Fibroblast of skin of left biceps (primary cell): ENCODE measurements around the gene VSTM1.
A peak's percentile ranks its signal among the peaks of the same experiment; 100 is the strongest.
"Not testable (repeated sequence)": the region's sequence is repeated elsewhere in the genome, so short reads cannot be mapped to it uniquely, and the experiment has no call there.

Source experiments
- DNase-seq, 2 experiments: peaks; one replicate each; pipeline ENCODE4 v3.0.0-alpha.2; 2013; ENCODE audit warnings: low read depth in 2 of 2

VSTM1 gene

GRCh38 chr19:54063350-54064116 lies at the start of gene VSTM1:
Gene VSTM1 (minus strand): TSS chr19:54063897. CDS start chr19:54063777, 120 bp downstream.
- DNase-seq, result no peak

- DNase-seq, result no peak
Measured at GRCh38 chr19:54109651-54110050, 46.0 kb upstream of the VSTM1 start.

GRCh38 chr19:54108496-54108895 lies 44.8 kb upstream of the VSTM1 start:
- DNase-seq, result no peak

DNA sequence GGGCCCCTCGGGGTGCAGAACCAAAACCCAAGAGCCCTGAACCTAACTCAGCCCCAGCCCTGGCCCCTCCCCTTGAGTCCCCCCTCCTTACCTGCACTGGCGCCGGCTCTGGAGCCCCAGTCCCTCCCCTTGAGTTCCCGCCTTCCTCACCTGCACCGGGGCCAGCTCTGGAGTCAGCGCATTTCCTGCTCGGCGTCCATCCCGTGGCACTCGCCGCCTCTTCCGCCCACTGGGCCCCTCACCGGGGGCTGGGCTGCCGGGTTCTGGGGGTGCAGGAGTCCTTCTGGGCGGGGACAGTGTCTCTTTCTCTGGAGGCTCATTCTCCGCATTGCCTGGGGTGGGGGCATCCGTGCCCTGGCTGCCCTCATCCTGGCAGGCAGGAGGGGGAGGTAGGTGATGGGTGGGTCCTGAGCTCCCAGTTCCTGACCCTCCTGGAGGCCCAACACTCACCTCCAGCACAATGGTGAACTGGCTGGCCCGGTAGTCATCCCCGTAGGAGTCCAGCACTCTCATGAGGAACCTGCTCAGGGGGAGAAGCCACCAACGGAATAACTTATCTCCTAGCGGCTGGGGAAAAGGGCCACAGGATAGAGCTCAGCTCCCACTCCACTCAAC lies 44.3 kb upstream of the VSTM1 start:
- no peak for DNase-seq

- no peak for DNase-seq
Measured at GRCh38 chr19:54106716-54107115, 43.0 kb upstream of the VSTM1 start.

DNA sequence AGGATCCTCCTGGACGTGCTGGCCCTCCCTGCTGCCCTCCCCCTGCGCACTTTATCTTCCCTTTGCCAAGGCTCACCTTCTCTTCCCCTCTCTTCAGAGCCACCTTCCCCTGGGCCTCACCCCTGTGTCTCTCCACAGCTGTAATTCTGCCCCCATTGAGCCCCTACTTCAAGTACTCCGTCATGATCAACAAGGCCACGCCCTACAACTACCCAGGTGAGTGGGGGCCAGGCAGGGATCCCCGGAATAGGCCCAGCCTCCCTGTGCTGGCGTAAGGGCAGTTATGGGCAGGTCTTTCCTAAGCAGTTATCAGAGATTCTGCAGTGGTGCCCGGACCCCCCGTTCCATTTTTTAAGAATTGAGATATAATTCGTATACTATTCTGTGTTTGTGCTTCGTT lies 42.1 kb upstream of the VSTM1 start:
- DNase-seq, result no peak

GRCh38 chr19:54104998-54105715 lies 41.5 kb upstream of the VSTM1 start:
- no peak for DNase-seq

DNA sequence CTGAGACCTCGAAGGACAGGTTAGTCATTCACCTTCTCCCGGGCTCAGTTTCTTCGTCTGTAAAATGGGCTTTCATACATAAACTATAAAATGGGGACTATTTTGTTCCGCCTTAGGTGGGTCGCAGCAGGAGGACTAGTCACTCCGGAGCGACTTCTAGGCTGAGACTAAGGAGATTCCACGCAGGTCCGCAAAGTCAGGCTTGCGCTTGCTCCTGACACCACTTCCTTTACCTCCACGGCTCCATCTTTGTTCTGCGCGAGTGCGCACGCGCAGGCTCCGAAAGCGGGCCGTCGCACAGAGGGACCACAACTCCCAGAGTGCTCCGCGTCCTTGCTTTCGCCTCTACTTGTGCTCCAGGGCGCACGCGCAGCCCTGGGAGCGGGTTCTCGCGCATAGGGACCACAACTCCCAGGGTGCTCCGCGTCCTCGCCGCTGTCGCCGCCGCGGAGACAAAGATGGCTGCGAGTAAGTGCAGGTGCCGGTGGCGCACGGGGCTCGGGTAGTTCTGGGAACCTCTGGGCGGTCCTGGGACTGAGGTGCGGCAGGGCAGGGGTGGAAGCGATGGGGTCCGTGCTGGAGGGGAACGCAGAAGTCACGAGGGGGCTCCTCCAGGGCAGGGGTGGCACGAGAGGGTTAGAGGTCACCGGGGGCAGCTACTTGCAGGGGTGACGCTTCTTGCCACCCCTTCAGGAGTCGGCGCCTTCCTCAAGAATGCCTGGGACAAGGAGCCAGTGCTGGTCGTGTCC lies 38.9 kb upstream of the VSTM1 start, which contains the start of gene NDUFA3:
TSS of gene NDUFA3 (plus strand) at position 435 of the 749 bp plus-strand sequence. CDS start at position 459, 24 bp downstream.
- peak; percentile 95 to 97 for DNase-seq

- no peak for DNase-seq
Measured at GRCh38 chr19:54100561-54100960, 36.9 kb upstream of the VSTM1 start, which contains the start of gene OSCAR. Gene OSCAR (minus strand): TSS chr19:54100803. CDS start chr19:54100792, 11 bp downstream.

DNA sequence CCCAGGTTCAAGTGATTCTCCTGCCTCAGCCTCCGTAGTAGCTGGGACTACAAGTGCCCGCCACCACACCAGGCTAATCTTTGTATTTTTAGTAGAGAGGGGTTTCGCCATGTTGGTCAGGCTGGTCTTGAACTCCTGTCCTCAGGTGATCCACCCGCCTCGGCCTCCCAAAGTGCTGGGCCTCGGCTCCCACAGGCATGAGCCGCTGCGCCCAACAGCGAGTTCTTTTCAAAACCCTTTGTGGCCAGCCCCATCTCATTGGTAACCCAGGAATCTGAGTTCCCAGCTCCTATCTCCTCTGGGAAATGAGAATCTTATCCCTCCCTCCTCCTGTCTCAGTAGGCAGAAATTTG lies 36.2 kb upstream of the VSTM1 start:
- DNase-seq, result not testable (repeated sequence)

- no peak for DNase-seq
Measured at GRCh38 chr19:54099190-54099902, 35.6 kb upstream of the VSTM1 start.

- no peak for DNase-seq
Measured at GRCh38 chr19:54096617-54097106, 33.0 kb upstream of the VSTM1 start.

GRCh38 chr19:54095859-54096616 lies 32.3 kb upstream of the VSTM1 start:
- DNase-seq, result not testable (repeated sequence)

DNA sequence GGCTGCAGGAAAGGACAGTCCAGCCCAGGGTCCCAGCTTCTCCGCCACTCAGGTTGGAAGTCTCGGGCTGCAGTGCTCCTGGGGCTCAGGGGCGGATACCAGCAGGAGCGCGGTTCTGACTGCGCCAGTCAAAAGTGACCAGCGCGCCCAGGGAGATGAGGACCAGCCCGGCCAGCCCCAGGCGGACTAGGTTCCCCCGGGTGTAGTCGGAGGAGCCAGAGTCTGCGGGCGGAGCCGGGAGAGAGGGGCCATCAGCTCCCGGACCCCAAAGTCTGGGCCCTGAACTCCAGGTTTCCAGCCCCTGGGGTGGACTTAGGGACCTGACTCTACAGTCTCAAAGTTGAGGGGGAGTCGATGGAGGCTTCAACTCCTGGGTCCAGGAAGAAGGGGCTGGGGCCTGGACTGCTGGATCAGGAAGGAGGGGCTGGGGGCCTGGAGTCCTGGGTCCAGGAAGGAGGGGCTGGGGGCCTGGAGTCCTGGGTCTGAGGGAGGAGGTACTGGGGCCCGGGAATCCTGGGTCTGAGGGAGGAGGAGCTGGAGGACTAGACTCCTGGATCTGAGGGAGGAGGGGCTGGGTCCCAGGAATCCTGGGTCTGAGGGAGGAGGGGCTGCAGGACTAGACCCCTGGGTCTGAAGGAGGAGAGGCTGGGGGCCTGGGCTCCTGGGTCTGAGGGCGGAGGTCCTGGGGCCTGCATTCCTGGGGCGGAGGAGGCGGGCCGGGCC lies 31.6 kb upstream of the VSTM1 start:
- DNase-seq, result no peak

DNA sequence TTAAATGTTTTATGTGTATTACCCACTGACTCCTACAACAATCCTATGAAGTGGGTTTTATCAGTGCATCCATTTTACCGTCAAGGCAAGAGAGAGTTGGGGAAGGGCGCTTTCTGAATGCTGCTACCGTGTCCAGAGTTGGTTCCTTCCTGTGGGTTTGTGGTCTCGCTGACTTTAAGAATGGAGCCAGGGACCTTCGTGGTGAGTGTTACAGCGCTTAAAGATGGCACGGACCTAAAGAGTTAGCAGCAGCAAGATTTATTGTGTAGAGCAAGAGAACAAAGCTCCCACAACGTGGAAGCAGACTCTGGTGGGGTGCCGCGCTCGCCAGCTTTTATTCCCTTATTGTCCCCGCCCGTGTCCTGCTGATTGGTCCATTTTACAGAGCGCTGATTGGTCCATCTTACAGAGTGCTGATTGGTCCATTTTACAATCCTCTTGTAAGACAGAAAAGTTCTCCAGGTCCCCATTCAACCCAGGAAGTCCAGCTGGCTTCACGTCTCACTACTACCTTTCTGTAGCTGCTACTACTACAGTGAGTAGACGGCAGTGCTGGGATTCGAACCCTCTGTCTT lies 30.8 kb upstream of the VSTM1 start:
- no peak for DNase-seq

GRCh38 chr19:54084410-54084809 lies 20.7 kb upstream of the VSTM1 start:
- DNase-seq, result no peak

DNA sequence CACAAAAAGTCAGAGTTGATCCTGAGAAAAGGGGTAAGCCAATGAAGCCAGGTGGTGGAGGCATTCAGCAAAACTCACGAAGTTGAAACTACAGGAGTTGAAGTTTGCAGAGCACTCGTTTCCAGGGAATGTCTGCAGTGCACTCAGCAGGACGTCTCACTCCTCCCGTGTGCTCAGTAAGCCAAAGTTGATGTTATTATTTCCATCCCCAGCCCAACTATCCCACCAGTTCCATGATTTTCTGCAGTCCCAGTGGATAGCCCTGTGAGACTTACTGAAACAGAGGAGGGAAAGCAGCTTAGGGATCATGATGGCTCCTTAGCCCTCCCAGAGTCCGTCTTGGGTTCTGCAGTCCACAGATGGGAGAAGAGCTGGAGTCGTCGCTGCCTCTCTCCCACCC lies 17.3 kb upstream of the VSTM1 start, which contains the start of gene TARM1:
TSS of gene TARM1 (minus strand) at position 334 of the 400 bp plus-strand sequence. CDS start at position 309, 25 bp downstream.
- no peak for DNase-seq

GRCh38 chr19:54077334-54077733 lies 13.6 kb upstream of the VSTM1 start:
- no peak for DNase-seq

GRCh38 chr19:54074851-54075250 lies 11.2 kb upstream of the VSTM1 start:
- DNase-seq, result no peak
